GM23248 (cell line): ENCODE data around the gene WDR27. TPM values are rescaled to one million over a fixed set of nuclear protein-coding genes. Genes with fewer than 3 reads are reported as not detected.
"Not testable (repeated sequence)": the region's sequence is repeated elsewhere in the genome, so short reads cannot be mapped to it uniquely, and the experiment has no call there.

Experiments
- DNase-seq: peaks from one replicate; pipeline ENCODE4 v3.0.0-alpha.2; 2015
- H2AFZ ChIP-seq: fragments of 200-600 bp; sonication (generic); 2 replicates; pipeline ENCODE4 v1.6.1; 2016; ENCODE audit warnings: antibody characterized with exemption
- H3F3A ChIP-seq: fragments of 200-600 bp; sonication (generic); 2 replicates; pipeline ENCODE4 v1.6.1; 2016; ENCODE audit warnings: mild to moderate bottlenecking, antibody characterized with exemption, mixed run types; ENCODE audit not compliant: insufficient read depth
- H3K27ac ChIP-seq: fragments of 200-600 bp; sonication (generic); 2 replicates; pipeline ENCODE4 v1.5.1; 2016; ENCODE audit warnings: mild to moderate bottlenecking
- H3K27me3 ChIP-seq: fragments of 200-600 bp; sonication (generic); replicated peaks from 2 replicates; pipeline ENCODE4 v1.6.1; 2016; ENCODE audit warnings: mild to moderate bottlenecking; ENCODE audit not compliant: insufficient read depth
- H3K36me3 ChIP-seq: fragments of 200-600 bp; sonication (generic); 2 replicates; pipeline ENCODE4 v1.6.1; 2016; ENCODE audit warnings: low read depth, mild to moderate bottlenecking
- H3K4me1 ChIP-seq: fragments of 200-600 bp; sonication (generic); 2 replicates; pipeline ENCODE4 v1.6.1; 2016; ENCODE audit warnings: mild to moderate bottlenecking; ENCODE audit not compliant: insufficient read depth
- H3K4me2 ChIP-seq: fragments of 200-600 bp; sonication (generic); one replicate; pipeline ENCODE4 v1.6.1; 2016; ENCODE audit warnings: mild to moderate bottlenecking; ENCODE audit not compliant: unreplicated experiment
- H3K4me3 ChIP-seq: fragments of 200-600 bp; sonication (generic); 2 replicates; pipeline ENCODE4 v1.5.1; 2016; ENCODE audit warnings: mild to moderate bottlenecking
- H3K79me2 ChIP-seq: fragments of 200-600 bp; sonication (generic); 2 replicates; pipeline ENCODE4 v1.6.1; 2016; ENCODE audit warnings: mild to moderate bottlenecking; ENCODE audit not compliant: insufficient read depth
- H3K9ac ChIP-seq: fragments of 200-600 bp; sonication (generic); 2 replicates; pipeline ENCODE4 v1.6.1; 2016; ENCODE audit warnings: mild to moderate bottlenecking
- H3K9me2 ChIP-seq: fragments of 200-600 bp; sonication (generic); 2 replicates; pipeline ENCODE4 v1.6.1; 2016; ENCODE audit warnings: mixed run types, mild to moderate bottlenecking, moderate library complexity; ENCODE audit not compliant: insufficient read depth
- H3K9me3 ChIP-seq: fragments of 200-600 bp; sonication (generic); one replicate; pipeline ENCODE4 v1.6.1; 2017; ENCODE audit warnings: low read depth
- H4K20me1 ChIP-seq: fragments of 200-600 bp; sonication (generic); 2 replicates; pipeline ENCODE4 v1.6.0; 2016; ENCODE audit not compliant: insufficient read depth
- EZH2 ChIP-seq: fragments of 200-600 bp; sonication (generic); IDR thresholded peaks from 2 replicates; pipeline ENCODE4 v1.6.1; 2018; ENCODE audit warnings: antibody characterized with exemption, mild to moderate bottlenecking; ENCODE audit not compliant: insufficient read depth, poor library complexity, severe bottlenecking
- EZH2phosphoT487 ChIP-seq: fragments of 200-600 bp; sonication (generic); IDR thresholded peaks from 2 replicates; pipeline ENCODE4 v1.6.1; 2018; ENCODE audit warnings: antibody characterized with exemption, moderate library complexity, mild to moderate bottlenecking, low read depth; ENCODE audit not compliant: insufficient read depth
- WGBS, 2 experiments: methylation state at CpG; one replicate each; pipeline ENCODE4 v1.1.6; 2015 to 2017; ENCODE audit warnings: low lambda C conversion rate in 2 of 2, low coverage in 1 of 2; ENCODE audit errors: missing lambda C conversion rate in 2 of 2; 5-methylcytosine and 5-hydroxymethylcytosine counted together
- in situ Hi-C: fragments of 300-500 bp; cut with MboI; formaldehyde crosslinking; loops from 2 replicates; pipeline ENCODE4 v1.15.0; 2020
- polyA plus RNA-seq: library from polyadenylated mRNA; unstranded; fragments of >200 nt; fragmentation: Nextera tagmentation; extraction: Ambion mirVana; gene quantifications from 2 replicates; pipeline ENCODE4 v1.2.1, GENCODE V29; 2016
- total RNA-seq: library from RNA; depleted of rRNA; stranded (reverse); fragments of >200 nt; shearing (Covaris generic); gene quantifications from 2 replicates; pipeline ENCODE4 v1.2.3, GENCODE V29; 2014

WDR27 gene
- total and polyA plus RNA-seq, 2 experiments from 2014 or later = 9.2 to 9.3 TPM

GRCh38 chr6:169619650-169620049, 82.2 kb downstream of the WDR27 start:
- H3K9ac ChIP-seq = no peak overlapping the region
- no peaks in the 10 kb centered on the region for H4K20me1 ChIP-seq
- in situ Hi-C loops = no loop called here
- peaks cover 32% of the 10 kb centered on the region for H3K4me1 ChIP-seq
- no peaks in the 10 kb centered on the region for H3K9me3 ChIP-seq
- peak overlapping the region; percentile 52 for H3K4me2 ChIP-seq
- peak; percentile 74 for DNase-seq
- H3K27ac ChIP-seq = peak overlapping the region; percentile 64
- no peak for TF ChIP-seq EZH2phosphoT487
- TF ChIP-seq EZH2 = no peak
- H3K36me3 ChIP-seq = no peaks in the 10 kb centered on the region
- H3K9me2 ChIP-seq = peaks cover 3% of the 10 kb centered on the region; the same call in 1 of the 2 replicates
- H3K4me3 ChIP-seq = peak overlapping the region; percentile 8; the same call in 1 of the 2 replicates
- peaks cover 24% of the 10 kb centered on the region for H3F3A ChIP-seq
- H2AFZ ChIP-seq = no peak overlapping the region
- WGBS, 2 experiments = 91 to 100% methylated on average over 1 of the region's 1 CpG
- H3K79me2 ChIP-seq = no peaks in the 10 kb centered on the region
- H3K27me3 ChIP-seq = no peaks in the 10 kb centered on the region

GRCh38 chr6:169618526-169619490, 83.0 kb downstream of the WDR27 start:
- WGBS, 2 experiments = 73 to 77% methylated on average over 7 of the region's 7 CpGs
- DNase-seq = peak; percentile 90
- peak overlapping the region; percentile 8; the same call in 1 of the 2 replicates for H3K4me3 ChIP-seq
- no peaks in the 10 kb centered on the region for H4K20me1 ChIP-seq
- no peaks in the 10 kb centered on the region for H3K9me3 ChIP-seq
- in situ Hi-C loops = no loop called here
- peak overlapping the region; percentile 52 for H3K4me2 ChIP-seq
- H3K27ac ChIP-seq = peak overlapping the region; percentile 64
- peaks cover 24% of the 10 kb centered on the region for H3F3A ChIP-seq
- no peak overlapping the region for H2AFZ ChIP-seq
- peaks cover 3% of the 10 kb centered on the region; the same call in 1 of the 2 replicates for H3K9me2 ChIP-seq
- H3K9ac ChIP-seq = 0 out of 2 replicates have a peak overlapping the region, but pooled peaks have one; percentile 2
- no peak for TF ChIP-seq EZH2
- TF ChIP-seq EZH2phosphoT487 = peak; percentile 99
- no peaks in the 10 kb centered on the region for H3K27me3 ChIP-seq
- peaks cover 32% of the 10 kb centered on the region for H3K4me1 ChIP-seq
- H3K36me3 ChIP-seq = no peaks in the 10 kb centered on the region
- H3K79me2 ChIP-seq = no peaks in the 10 kb centered on the region

- no peaks in the 10 kb centered on the region for H3K79me2 ChIP-seq
- H3K27me3 ChIP-seq = no peaks in the 10 kb centered on the region
- H3K9me3 ChIP-seq = no peaks in the 10 kb centered on the region
- no peaks in the 10 kb centered on the region for H4K20me1 ChIP-seq
- H3K4me1 ChIP-seq = peaks cover 32% of the 10 kb centered on the region
- no peak overlapping the region for H3K4me3 ChIP-seq
- no peak for DNase-seq
- no peak overlapping the region for H3K4me2 ChIP-seq
- in situ Hi-C loops = no loop called here
- no peak for TF ChIP-seq EZH2phosphoT487
- no peak overlapping the region for H3K27ac ChIP-seq
- peaks cover 3% of the 10 kb centered on the region; the same call in 1 of the 2 replicates for H3K9me2 ChIP-seq
- 87 to 92% methylated on average over 7 of the region's 7 CpGs for WGBS, 2 experiments
- H3K9ac ChIP-seq = no peak overlapping the region
- H3F3A ChIP-seq = peaks cover 24% of the 10 kb centered on the region
- H3K36me3 ChIP-seq = no peaks in the 10 kb centered on the region
- H2AFZ ChIP-seq = no peak overlapping the region
Observed at GRCh38 chr6:169617562-169617961, 84.3 kb downstream of the WDR27 start.

GRCh38 chr6:169608609-169609008, 93.2 kb downstream of the WDR27 start:
- H2AFZ ChIP-seq, H3K27me3 ChIP-seq, H4K20me1 ChIP-seq, H3K36me3 ChIP-seq, DNase-seq, H3K4me2 ChIP-seq, H3K79me2 ChIP-seq, in situ Hi-C loops, H3K9ac ChIP-seq, H3K4me3 ChIP-seq, H3K9me3 ChIP-seq, H3F3A ChIP-seq, H3K27ac ChIP-seq, H3K4me1 ChIP-seq, H3K9me2 ChIP-seq: not testable (repeated sequence)
- WGBS, 2 experiments = 83 to 94% methylated on average over 2 of the region's 2 CpGs
